Measurements from ENCODE around the gene MGAT4D. TPM values are rescaled to one million over a fixed set of nuclear protein-coding genes. Genes with fewer than 3 reads are reported as not detected.
"Not testable (repeated sequence)": the region's sequence is repeated elsewhere in the genome, so short reads cannot be mapped to it uniquely, and the experiment has no call there.

Gene MGAT4D
- not detected for total RNA-seq
- long read RNA-seq, donor 1: 0 reads
- long read RNA-seq, donor 2: 0 reads

- peak; percentile 78 for DNase-seq (ENCODE audit: low spot score)
- intact Hi-C loops (cut with DNase I): no loop called here
Observed at GRCh38 chr4:140497747-140498636, at the start of gene MGAT4D. Gene MGAT4D, minus strand, starts transcription at chr4:140498293. Its CDS starts 71 bp downstream, at chr4:140498222.

GRCh38 chr4:140533951-140534480 lies 35.9 kb upstream of the MGAT4D start:
- no peak for DNase-seq (ENCODE audit: low spot score)
- intact Hi-C loops (cut with DNase I): no loop called here

GRCh38 chr4:140529434-140529833 lies 31.3 kb upstream of the MGAT4D start:
- no peak for DNase-seq (ENCODE audit: low spot score)
- intact Hi-C loops (cut with DNase I): no loop called here

- intact Hi-C loops (cut with DNase I): no loop called here
- peak; percentile 100 for DNase-seq (ENCODE audit: low spot score)
Observed at GRCh38 chr4:140523857-140524742, 26.0 kb upstream of the MGAT4D start, which contains the start of gene ELMOD2. Gene ELMOD2, plus strand, starts transcription at chr4:140524168. Its CDS starts 1,261 bp downstream, at chr4:140525429.

GRCh38 chr4:140523370-140523856 lies 25.3 kb upstream of the MGAT4D start:
- DNase-seq (ENCODE audit: low spot score): no peak
- intact Hi-C loops (cut with DNase I): no loop called here

- no peak for DNase-seq (ENCODE audit: low spot score)
- intact Hi-C loops (cut with DNase I): no loop called here
Observed at GRCh38 chr4:140515423-140515822, 17.3 kb upstream of the MGAT4D start.

GRCh38 chr4:140513765-140514164 lies 15.7 kb upstream of the MGAT4D start:
- intact Hi-C loops (cut with DNase I); DNase-seq (ENCODE audit: low spot score): not testable (repeated sequence)

GRCh38 chr4:140504261-140504660 lies 6.2 kb upstream of the MGAT4D start:
- intact Hi-C loops (cut with DNase I): no loop called here
- no peak for DNase-seq (ENCODE audit: low spot score)

- intact Hi-C loops (cut with DNase I): no loop called here
- DNase-seq (ENCODE audit: low spot score): no peak
Observed at GRCh38 chr4:140499391-140499790, 1.3 kb upstream of the MGAT4D start.

- no peak for DNase-seq (ENCODE audit: low spot score)
- intact Hi-C loops (cut with DNase I): no loop called here
Observed at GRCh38 chr4:140497405-140497746, 717 bp downstream of the MGAT4D start.

- intact Hi-C loops (cut with DNase I): no loop called here
- DNase-seq (ENCODE audit: low spot score): no peak
Observed at GRCh38 chr4:140485939-140486338, 12.2 kb downstream of the MGAT4D start.

- intact Hi-C loops (cut with DNase I): no loop called here
- no peak for DNase-seq (ENCODE audit: low spot score)
Observed at GRCh38 chr4:140483445-140483844, 14.6 kb downstream of the MGAT4D start.

- intact Hi-C loops (cut with DNase I): no loop called here
- DNase-seq (ENCODE audit: low spot score): no peak
Observed at GRCh38 chr4:140472156-140472555, 25.9 kb downstream of the MGAT4D start.

- DNase-seq (ENCODE audit: low spot score): no peak
- intact Hi-C loops (cut with DNase I): no loop called here
Observed at GRCh38 chr4:140469791-140470733, 28.0 kb downstream of the MGAT4D start.

- DNase-seq (ENCODE audit: low spot score): no peak
- intact Hi-C loops (cut with DNase I): no loop called here
Observed at GRCh38 chr4:140466146-140466545, 31.9 kb downstream of the MGAT4D start.

- intact Hi-C loops (cut with DNase I): no loop called here
- no peak for DNase-seq (ENCODE audit: low spot score)
Observed at GRCh38 chr4:140463614-140464013, 34.5 kb downstream of the MGAT4D start.

- DNase-seq (ENCODE audit: low spot score): no peak
- intact Hi-C loops (cut with DNase I): no loop called here
Observed at GRCh38 chr4:140463182-140463581, 34.9 kb downstream of the MGAT4D start.

GRCh38 chr4:140450352-140450751 lies 47.7 kb downstream of the MGAT4D start:
- DNase-seq (ENCODE audit: low spot score): no peak
- intact Hi-C loops (cut with DNase I): no loop called here

- no peak for DNase-seq (ENCODE audit: low spot score)
- intact Hi-C loops (cut with DNase I): no loop called here
Observed at GRCh38 chr4:140448830-140449229, 49.3 kb downstream of the MGAT4D start.
